ENCODE data around the gene INTS13. TPM values are rescaled to one million over a fixed set of nuclear protein-coding genes. Genes with fewer than 3 reads are reported as not detected.

The INTS13 gene
- total and polyA plus RNA-seq, 7 donors, result 9.7 to 38.2 (median 18.7) TPM

- intact Hi-C loops (cut with DNase I), result no loop called here
- DNase-seq, result no peak
- Histone ChIP-seq H3K4me1 (peaks cover 0 to 49% (median 38%) of the 10 kb centered on the region in 4 donors), H3K27ac (no peak overlapping the region), H3K4me3 (no peak overlapping the region), H3K9me3 (no peaks in the 10 kb centered on the region), H3K36me3 (no peaks in the 10 kb centered on the region), H3K27me3 (no peaks in the 10 kb centered on the region)
- TF ChIP-seq CTCF (IDR thresholded peaks at IDR 0.05) (no peak), POLR2AphosphoS5 (IDR thresholded peaks at IDR 0.05) (no peak), POLR2A (IDR thresholded peaks at IDR 0.05) (no peak)
- 31 to 80% methylated on average over 1 of the region's 1 CpG for WGBS, 2 donors
Measured at GRCh38 chr12:26941215-26941594, 3.4 kb upstream of the INTS13 start.

- intact Hi-C loops (cut with DNase I), result no loop called here
Measured at GRCh38 chr12:26940516-26941214, 2.9 kb upstream of the INTS13 start.

GRCh38 chr12:26939953-26940352, 2.2 kb upstream of the INTS13 start:
- H3K27ac ChIP-seq, result peak overlapping the region in 3 of 4 donors; percentile 94 to 98 (median 98)
- no peak for DNase-seq
- intact Hi-C loops (cut with DNase I), result loop anchor here (5.0 to 10.0 kb wide), 3 partner anchors 85 to 367 kb away; no protein-coding TSS in a partner anchor
- H3K9me3 ChIP-seq, result no peaks in the 10 kb centered on the region
- WGBS, 2 donors, result 21 to 39% methylated on average over 1 of the region's 1 CpG
- TF ChIP-seq POLR2AphosphoS5 (IDR thresholded peaks at IDR 0.05), result no peak
- no peak for TF ChIP-seq POLR2A (IDR thresholded peaks at IDR 0.05)
- no peak for TF ChIP-seq CTCF (IDR thresholded peaks at IDR 0.05)
- no peak for TF ChIP-seq EP300 (IDR thresholded peaks at IDR 0.05)
- H3K4me1 ChIP-seq, result peaks cover 0 to 60% (median 46%) of the 10 kb centered on the region in 4 donors
- H3K4me3 ChIP-seq, result peak overlapping the region; percentile 71 to 96 (median 82)
- H3K27me3 ChIP-seq, result no peaks in the 10 kb centered on the region
- no peaks in the 10 kb centered on the region for H3K36me3 ChIP-seq

More at GRCh38 chr12:26940516-26941214, 2.9 kb upstream of the INTS13 start:
- Histone ChIP-seq H3K36me3 (no peaks in the 10 kb centered on the region), H3K9me3 (no peaks in the 10 kb centered on the region), H3K27me3 (no peaks in the 10 kb centered on the region), H3K4me1 (peaks cover 0 to 55% (median 43%) of the 10 kb centered on the region in 4 donors), H3K4me3 (no peak overlapping the region), H3K27ac (peak overlapping the region in 1 of 4 donors; percentile 98)
- WGBS, 2 donors, result 62 to 83% methylated on average over 3 of the region's 3 CpGs
- DNase-seq, result no peak
- TF ChIP-seq POLR2AphosphoS5 (IDR thresholded peaks at IDR 0.05) (no peak), CTCF (IDR thresholded peaks at IDR 0.05) (no peak), POLR2A (IDR thresholded peaks at IDR 0.05) (no peak), EP300 (IDR thresholded peaks at IDR 0.05) (no peak)

- no peaks in the 10 kb centered on the region for H3K27me3 ChIP-seq
- 0 to 2% methylated on average over 9 of the region's 9 CpGs for WGBS, 2 donors
- no peaks in the 10 kb centered on the region for H3K9me3 ChIP-seq
- peaks cover 0 to 60% (median 46%) of the 10 kb centered on the region in 4 donors for H3K4me1 ChIP-seq
- intact Hi-C loops (cut with DNase I), result loop anchor here (5.0 to 10.0 kb wide), 3 partner anchors 85 to 368 kb away; no protein-coding TSS in a partner anchor
- no peaks in the 10 kb centered on the region for H3K36me3 ChIP-seq
- DNase-seq, result no peak
- peak overlapping the region; percentile 71 to 96 (median 82) for H3K4me3 ChIP-seq
- H3K27ac ChIP-seq, result peak overlapping the region; percentile 92 to 98 (median 96)
- TF ChIP-seq POLR2AphosphoS5 (IDR thresholded peaks at IDR 0.05) (peak in 2 of 4 donors; percentile 9 to 10), POLR2A (IDR thresholded peaks at IDR 0.05) (no peak)
Measured at GRCh38 chr12:26939192-26939832, 1.5 kb upstream of the INTS13 start.

GRCh38 chr12:26938701-26939062, 901 bp upstream of the INTS13 start:
- H3K27me3 ChIP-seq, result no peaks in the 10 kb centered on the region
- DNase-seq, result no peak
- no peaks in the 10 kb centered on the region for H3K36me3 ChIP-seq
- peaks cover 0 to 60% (median 46%) of the 10 kb centered on the region in 4 donors for H3K4me1 ChIP-seq
- peak overlapping the region; percentile 92 to 98 (median 96) for H3K27ac ChIP-seq
- 1% methylated on average over 28 of the region's 28 CpGs for WGBS, 2 donors
- no peaks in the 10 kb centered on the region for H3K9me3 ChIP-seq
- intact Hi-C loops (cut with DNase I), result loop anchor here (1.0 to 10.0 kb wide), 4 partner anchors 76 to 369 kb away; partner anchors contain the start of gene TM7SF3
- no peak for TF ChIP-seq POLR2AphosphoS5 (IDR thresholded peaks at IDR 0.05)
- no peak for TF ChIP-seq EP300 (IDR thresholded peaks at IDR 0.05)
- no peak for TF ChIP-seq POLR2A (IDR thresholded peaks at IDR 0.05)
- no peak for TF ChIP-seq CTCF (IDR thresholded peaks at IDR 0.05)
- peak overlapping the region; percentile 71 to 96 (median 82) for H3K4me3 ChIP-seq

Data from sigmoid colon (tissue), 7 donors.